ENCODE results near the gene PLXND1. TPM values are rescaled to one million over a fixed set of nuclear protein-coding genes. Genes with fewer than 3 reads are reported as not detected.

PLXND1 gene
- total and polyA plus RNA-seq, 8 donors = 15.5 to 66.2 (median 28.5) TPM

- no peak overlapping the region for H3K27ac ChIP-seq
- intact Hi-C loops (cut with DNase I) = no loop called here
- no peak for TF ChIP-seq CTCF (IDR thresholded peaks at IDR 0.05)
- ATAC-seq (no peak), FAIRE-seq (no peak), DNase-seq (peak in 1 of 6 donors; percentile 56)
- no peaks in the 10 kb centered on the region for H3K36me3 ChIP-seq
- WGBS, 2 donors = 80 to 88% methylated on average over 9 to 11 of the region's 11 CpGs
- no peak overlapping the region for H3K4me3 ChIP-seq
- no peaks in the 10 kb centered on the region for H3K4me1 ChIP-seq
- H3K9me3 ChIP-seq = no peaks in the 10 kb centered on the region
- H3K27me3 ChIP-seq = no peaks in the 10 kb centered on the region
Observed at GRCh38 chr3:129558772-129559564, 47.5 kb downstream of the PLXND1 start.

GRCh38 chr3:129558081-129558771 is 48.2 kb downstream of the PLXND1 start:
- ATAC-seq (no peak), DNase-seq (peak in 1 of 6 donors; percentile 40), FAIRE-seq (no peak)
- Histone ChIP-seq H3K4me1 (no peaks in the 10 kb centered on the region), H3K9me3 (no peaks in the 10 kb centered on the region), H3K36me3 (no peaks in the 10 kb centered on the region), H3K27me3 (no peaks in the 10 kb centered on the region), H3K4me3 (no peak overlapping the region), H3K27ac (no peak overlapping the region)
- WGBS, 2 donors = 87 to 88% methylated on average over 15 of the region's 15 CpGs
- TF ChIP-seq CTCF (IDR thresholded peaks at IDR 0.05) = no peak
- intact Hi-C loops (cut with DNase I) = no loop called here

- WGBS, 2 donors = 78 to 82% methylated on average over 11 of the region's 11 CpGs
- Histone ChIP-seq H3K4me1 (no peaks in the 10 kb centered on the region), H3K9me3 (no peaks in the 10 kb centered on the region), H3K4me3 (no peak overlapping the region), H3K36me3 (no peaks in the 10 kb centered on the region), H3K27ac (no peak overlapping the region), H3K27me3 (no peaks in the 10 kb centered on the region)
- no peak for TF ChIP-seq CTCF (IDR thresholded peaks at IDR 0.05)
- FAIRE-seq (no peak), ATAC-seq (peak in 1 of 4 donors; percentile 6), DNase-seq (peak in 1 of 6 donors; percentile 15)
- intact Hi-C loops (cut with DNase I) = no loop called here
Observed at GRCh38 chr3:129557548-129557894, 49.0 kb downstream of the PLXND1 start.

- WGBS, 2 donors = 88 to 90% methylated on average over 31 of the region's 31 CpGs
- ATAC-seq = no peak
Observed at GRCh38 chr3:129556890-129557547, 49.5 kb downstream of the PLXND1 start.

More at GRCh38 chr3:129556890-129557547, 49.5 kb downstream of the PLXND1 start:
- intact Hi-C loops (cut with DNase I) = no loop called here
- TF ChIP-seq CTCF (IDR thresholded peaks at IDR 0.05) = no peak
- Histone ChIP-seq H3K4me1 (no peaks in the 10 kb centered on the region), H3K4me3 (no peak overlapping the region), H3K27ac (no peak overlapping the region), H3K36me3 (no peaks in the 10 kb centered on the region), H3K27me3 (no peaks in the 10 kb centered on the region), H3K9me3 (no peaks in the 10 kb centered on the region)
- DNase-seq (peak in 1 of 6 donors; percentile 43), FAIRE-seq (no peak)

Measured in pancreas (tissue), 10 donors.